NCI-H446 (cell line): ENCODE data around the gene GUSB.

Source experiments
- DNase-seq, 2 experiments: peaks; one replicate each; lab custom pipeline; 2025; lab: John Stamatoyannopoulos, UW

The GUSB gene

DNA sequence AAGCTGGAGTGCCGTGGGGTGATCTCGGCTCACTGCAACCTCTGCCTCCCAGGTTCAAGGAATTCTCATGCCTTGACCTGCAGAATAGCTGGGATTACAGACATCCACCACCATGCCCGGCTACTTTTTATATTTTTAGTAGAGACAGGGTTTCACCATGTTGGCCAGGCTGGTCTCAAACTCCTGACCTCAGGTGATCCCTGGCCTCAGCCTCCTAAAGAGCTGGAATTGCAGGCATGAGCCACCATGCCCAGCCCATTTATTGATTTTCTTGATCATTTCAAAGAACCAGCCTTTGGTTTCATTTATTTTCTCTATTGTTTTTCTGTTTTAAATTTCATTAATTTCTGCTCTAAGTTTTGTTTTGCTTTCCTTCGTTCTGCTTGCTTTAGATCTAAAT, 50.3 kb downstream of the GUSB start:
- no peak for DNase-seq

DNA sequence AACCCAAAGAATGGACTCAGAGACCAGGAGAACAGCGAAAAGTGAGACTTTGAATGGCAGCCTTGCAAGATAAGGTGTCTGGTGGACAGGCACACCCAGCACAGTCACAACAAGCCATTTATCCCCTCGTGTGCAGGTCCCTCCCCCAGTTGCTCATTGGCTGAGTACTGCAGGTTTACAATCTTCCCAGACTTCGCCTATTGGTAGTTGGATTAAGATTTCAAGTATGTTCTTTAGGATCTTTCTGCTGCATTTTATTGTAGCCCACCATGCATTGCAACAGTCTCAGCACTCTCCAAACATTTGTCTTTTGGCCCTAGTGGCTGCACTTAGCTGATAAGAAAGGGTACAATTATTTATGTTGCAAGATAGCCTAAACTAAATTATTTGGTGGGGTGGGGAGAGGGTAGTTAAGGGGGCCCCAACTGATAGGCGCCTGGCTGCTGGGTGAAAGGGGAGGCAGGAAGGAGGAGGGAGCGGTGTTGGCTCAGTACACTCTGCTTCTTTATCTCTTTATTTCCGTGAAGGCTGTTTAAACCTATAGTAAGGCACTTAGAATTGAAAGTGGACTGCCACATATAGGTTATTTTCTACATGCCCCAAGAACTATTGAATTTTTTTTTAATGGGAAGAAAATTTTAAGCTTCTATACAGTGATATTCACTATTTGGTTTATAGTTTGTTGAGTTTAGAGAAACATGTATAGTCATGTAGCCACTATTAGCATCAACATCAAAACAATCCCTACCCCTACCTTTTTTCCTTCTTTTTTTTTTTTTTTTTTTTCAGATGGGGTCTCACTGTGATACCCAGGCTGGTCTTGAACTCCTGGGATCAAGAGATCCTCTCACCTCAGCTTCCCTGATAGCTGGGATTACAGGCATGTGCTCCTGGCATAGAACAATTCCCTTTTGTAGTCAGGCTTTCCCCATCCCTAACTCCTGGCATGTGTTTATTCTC, 54.2 kb downstream of the GUSB start:
- no peak for DNase-seq

DNA sequence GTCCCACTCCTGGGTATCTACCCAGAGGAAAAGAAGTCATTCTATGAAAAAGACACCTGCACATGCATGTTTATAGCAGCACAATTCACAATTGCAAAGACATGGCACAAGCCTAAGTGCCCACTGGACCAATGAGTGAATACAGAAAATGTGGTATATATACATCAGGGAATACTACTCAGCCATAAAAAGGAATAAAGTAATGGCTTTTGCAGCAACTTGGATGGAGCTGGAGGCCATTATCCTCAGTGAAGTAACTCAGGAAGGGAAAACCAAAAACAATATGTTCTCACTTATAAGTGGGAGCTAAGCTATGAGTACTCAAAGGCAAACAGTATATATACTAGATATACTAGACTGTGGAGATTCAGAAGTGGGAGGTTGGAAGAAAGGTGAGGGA, 55.4 kb downstream of the GUSB start:
- no peak for DNase-seq

DNA sequence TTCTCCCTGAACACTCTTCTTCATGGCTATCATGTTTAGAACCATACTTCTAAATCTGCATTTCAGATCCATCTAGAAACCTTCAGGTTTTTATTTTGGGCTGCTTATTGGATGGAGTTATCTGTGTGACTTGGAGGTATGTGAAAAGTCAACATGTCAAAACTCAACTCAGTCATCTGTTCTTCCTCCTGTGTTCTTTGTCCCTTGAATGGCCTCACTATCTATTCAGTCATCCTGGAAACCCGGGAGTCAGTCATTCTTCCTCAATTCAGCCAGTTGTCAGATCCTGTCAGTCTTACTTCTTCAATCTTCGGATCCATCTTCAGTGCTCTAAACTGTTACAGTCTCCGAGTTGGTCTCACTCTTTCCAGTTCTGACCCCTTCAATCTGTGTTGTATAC, 57.0 kb downstream of the GUSB start:
- no peak for DNase-seq

DNA sequence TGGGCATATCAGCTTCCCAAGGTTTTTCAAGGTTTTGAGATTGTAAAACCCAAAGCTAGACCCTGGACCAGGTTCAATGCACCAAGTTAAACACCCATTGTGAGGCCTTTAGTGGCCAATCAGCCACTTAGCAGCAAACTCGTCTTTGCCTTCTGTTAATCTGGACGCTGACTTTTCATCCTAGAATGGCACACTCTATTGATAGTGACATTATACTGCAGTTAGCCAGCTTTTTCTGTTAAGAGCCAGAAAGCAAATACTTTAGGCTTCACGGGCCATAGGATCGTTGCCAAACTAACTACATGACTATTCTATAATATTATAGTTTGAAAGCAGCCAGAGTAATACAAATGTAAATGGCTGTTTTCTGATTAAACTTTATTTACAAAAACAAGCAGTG, 57.8 kb downstream of the GUSB start:
- DNase-seq, result no peak

DNA sequence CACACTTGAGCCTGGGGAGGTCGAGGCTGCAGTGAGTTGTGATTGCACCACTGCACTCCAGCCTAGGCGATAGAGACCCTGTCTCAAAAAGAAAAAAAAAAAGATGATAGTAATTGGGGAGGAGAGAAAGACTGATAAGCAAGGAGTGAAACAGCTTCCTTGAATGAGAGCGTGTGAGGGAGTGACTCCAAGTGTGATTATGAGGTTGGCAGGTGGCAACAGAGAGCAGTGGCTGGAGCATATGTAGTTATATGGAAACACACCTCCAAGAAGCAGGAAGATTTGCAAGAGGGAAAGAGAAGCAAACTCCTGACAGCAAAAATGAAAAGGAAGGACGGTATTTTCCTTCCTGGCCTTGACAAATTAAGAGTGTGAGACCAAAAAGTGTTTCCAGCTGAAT, 58.7 kb downstream of the GUSB start:
- no peak for DNase-seq

DNA sequence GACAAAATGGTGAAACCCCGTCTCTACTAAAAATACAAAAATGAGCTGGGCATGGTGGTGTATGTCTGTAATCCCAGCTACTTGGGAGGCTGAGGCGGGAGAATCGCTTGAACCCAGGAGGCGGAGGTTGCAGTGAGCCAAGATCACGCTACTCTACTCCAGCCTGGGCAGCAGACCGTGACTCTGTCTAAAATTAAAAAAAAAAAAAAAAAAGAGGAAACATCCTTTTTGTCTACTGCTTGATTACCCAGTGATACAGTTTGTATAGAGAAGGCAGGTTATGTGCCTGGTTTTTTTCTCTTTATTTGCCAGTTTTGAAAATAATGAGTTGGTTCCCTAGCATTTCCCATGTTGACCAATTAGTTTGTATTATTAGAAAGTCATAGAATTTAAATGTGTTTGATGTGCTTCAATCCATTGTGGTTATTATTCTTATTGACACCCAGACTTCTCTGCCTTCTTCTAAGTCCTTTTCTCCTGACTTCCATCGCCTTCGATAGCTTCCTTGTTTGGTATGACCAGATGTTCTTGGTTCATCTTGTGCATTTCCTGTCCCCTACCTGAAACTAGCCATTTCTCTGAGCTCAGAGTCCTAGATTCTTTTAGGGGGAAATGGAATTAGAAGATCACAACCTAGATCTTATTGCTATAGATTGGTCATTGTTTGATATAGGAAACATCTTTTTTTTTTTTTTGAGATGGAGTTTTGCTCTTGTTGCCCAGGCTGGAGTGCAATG, 65.9 kb downstream of the GUSB start:
- no peak for DNase-seq

DNA sequence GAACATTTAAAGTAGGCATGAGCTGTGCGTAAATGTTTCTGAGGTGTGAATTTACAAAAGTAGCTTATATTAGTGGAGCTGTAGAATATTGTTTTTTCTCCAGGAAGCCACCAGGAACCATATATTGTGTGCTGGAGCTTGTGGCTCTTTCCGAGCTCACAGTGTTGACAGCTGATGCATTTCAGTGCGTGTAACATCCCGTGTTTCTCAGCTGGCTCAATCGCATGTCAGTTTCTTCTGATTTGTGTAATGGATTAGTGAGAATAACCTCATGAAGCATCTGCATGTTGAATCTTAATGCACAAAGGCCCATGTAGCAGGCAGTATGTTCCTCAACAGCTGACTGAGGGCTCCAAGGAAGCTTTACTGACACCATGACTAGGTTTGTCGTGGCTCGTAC, 69.8 kb downstream of the GUSB start:
- DNase-seq, result no peak
